A549 treated with Mapracorat at 1 μM for 4 hours (cell line): ENCODE data around the gene SLC1A4. TPM values are rescaled to one million over a fixed set of nuclear protein-coding genes. Genes with fewer than 3 reads are reported as not detected.

Experiments used
- total RNA-seq: library from RNA; stranded (reverse); fragments of 200-300 nt; extraction: Qiagen RNA extraction; gene quantifications from 5 replicates; pipeline ENCODE4 v1.2.3, GENCODE V29; 2022

The SLC1A4 gene
- 9.0 to 10.5 TPM (median 9.5 TPM) in 5 replicates for total RNA-seq

DNA sequence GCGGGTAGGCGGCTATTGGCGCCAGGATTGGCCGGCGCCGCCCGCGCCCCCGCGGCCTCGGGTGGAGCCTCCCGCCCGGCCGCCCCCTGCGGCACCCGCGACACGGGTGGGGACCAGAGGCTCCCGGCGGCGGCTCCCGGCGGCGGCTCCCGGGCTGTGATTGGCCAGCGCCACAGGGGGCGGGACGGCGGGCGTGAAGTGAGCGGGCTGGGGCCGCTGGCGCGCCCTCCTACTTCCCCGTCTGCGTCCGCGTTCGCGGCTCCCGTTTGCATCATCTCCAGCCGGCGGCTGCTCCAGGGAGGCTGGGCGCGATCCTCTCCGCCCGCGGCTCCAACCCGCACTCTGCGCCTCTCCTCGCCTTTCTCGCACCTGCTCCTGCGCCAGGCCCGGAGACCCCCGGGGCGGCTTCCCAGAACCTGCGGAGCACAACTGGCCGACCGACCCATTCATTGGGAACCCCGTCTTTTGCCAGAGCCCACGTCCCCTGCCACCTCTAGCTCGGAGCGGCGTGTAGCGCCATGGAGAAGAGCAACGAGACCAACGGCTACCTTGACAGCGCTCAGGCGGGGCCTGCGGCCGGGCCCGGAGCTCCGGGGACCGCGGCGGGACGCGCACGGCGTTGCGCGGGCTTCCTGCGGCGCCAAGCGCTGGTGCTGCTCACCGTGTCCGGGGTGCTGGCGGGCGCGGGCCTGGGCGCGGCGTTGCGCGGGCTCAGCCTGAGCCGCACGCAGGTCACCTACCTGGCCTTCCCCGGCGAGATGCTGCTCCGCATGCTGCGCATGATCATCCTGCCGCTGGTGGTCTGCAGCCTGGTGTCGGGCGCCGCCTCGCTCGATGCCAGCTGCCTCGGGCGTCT lies at the start of gene SLC1A4:
Gene SLC1A4 (plus strand): TSS at position 274 of the 856 bp plus-strand sequence. CDS start 245 bp downstream, at position 519.

DNA sequence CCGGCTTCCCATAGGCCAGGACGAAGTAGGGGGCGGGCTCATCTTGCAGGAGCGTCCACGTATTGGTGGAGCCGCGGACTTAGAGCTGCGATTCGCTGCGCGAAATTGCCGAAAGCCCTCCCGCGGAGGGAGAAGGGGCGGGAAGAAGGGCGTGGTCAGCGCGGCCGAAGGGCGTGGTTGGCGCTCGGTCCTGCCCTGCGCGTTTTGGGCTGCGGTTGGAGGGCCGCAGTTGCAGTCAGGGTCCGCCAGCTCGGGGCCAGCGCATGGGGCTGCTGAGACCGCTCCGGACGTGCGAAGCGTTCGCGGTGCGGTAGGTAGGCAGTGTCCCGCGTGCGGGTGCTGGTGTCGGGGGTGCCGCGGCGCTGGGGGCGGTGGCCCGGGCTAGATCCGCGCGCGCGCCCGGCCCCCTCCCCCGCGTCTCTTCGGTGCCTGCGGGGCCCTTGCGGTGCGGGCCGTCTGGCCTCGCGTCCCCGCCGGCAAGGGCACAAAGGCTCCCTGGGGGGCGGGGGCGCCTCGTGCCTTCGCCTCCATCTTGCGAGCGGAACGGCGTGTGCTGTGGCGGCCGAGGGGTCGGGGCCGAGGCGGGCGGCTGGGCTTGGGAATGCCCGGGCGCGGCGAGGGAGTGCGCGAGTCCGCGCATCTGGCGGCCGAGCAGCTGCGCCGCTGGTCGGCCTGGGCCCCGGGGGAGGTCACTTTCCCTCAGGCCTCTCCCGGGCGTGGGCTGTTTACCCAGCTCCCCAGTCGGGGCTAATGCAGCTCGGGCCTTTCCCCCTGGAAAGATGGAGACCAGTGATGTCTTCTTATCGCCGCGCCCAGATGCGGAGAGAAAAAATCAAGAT lies 67.2 kb downstream of the SLC1A4 start, which contains the start of gene CEP68:
Gene CEP68 (plus strand): TSS at position 202 of the 839 bp plus-strand sequence. CDS start 13,029 bp downstream, outside the sequence.

Other genes with a start within 250 kb of the SLC1A4 start
- gene CEP68, start 67.0 kb downstream of the SLC1A4 start, total RNA-seq = 8.8 to 13.4 TPM (median 11.2 TPM) in 5 replicates
- gene RAB1A, start 140.7 kb downstream of the SLC1A4 start, total RNA-seq = 209 to 244 TPM (median 232 TPM) in 5 replicates
- gene ACTR2, start 238.4 kb downstream of the SLC1A4 start, total RNA-seq = 133 to 180 TPM (median 165 TPM) in 5 replicates